ENCODE results near the gene ARL15.

Gene ARL15

GRCh38 chr5:54030981-54031380 lies 279.4 kb downstream of the ARL15 start:
- TF ChIP-seq CREB1 (IDR thresholded peaks at IDR 0.05; ENCODE audit: low read depth) = no peak
- no peak for TF ChIP-seq TAF1 (IDR thresholded peaks at IDR 0.05; ENCODE audit: low read depth)
- TF ChIP-seq EGR1 (IDR thresholded peaks at IDR 0.05) = no peak
- TF ChIP-seq NFIC (IDR thresholded peaks at IDR 0.05) = no peak
- no peak for TF ChIP-seq CEBPB (IDR thresholded peaks at IDR 0.05)
- TF ChIP-seq RAD21 (IDR thresholded peaks at IDR 0.05; ENCODE audit: low read depth) = no peak
- TF ChIP-seq USF1 (IDR thresholded peaks at IDR 0.05) = no peak
- no peak for TF ChIP-seq TCF12 (IDR thresholded peaks at IDR 0.05; ENCODE audit: low read depth)
- TF ChIP-seq ZBTB7A (IDR thresholded peaks at IDR 0.05; ENCODE audit: low read depth) = no peak

GRCh38 chr5:54024466-54024865 lies 285.9 kb downstream of the ARL15 start:
- TF ChIP-seq EGR1 (IDR thresholded peaks at IDR 0.05) (no peak), TEAD4 (IDR thresholded peaks at IDR 0.05) (no peak), TAF1 (IDR thresholded peaks at IDR 0.05; ENCODE audit: low read depth) (no peak), CREB1 (IDR thresholded peaks at IDR 0.05; ENCODE audit: low read depth) (no peak), YY1 (IDR thresholded peaks at IDR 0.05; ENCODE audit: low read depth) (no peak), CEBPB (IDR thresholded peaks at IDR 0.05) (no peak), NFIC (IDR thresholded peaks at IDR 0.05) (no peak), RAD21 (IDR thresholded peaks at IDR 0.05; ENCODE audit: low read depth) (no peak), USF1 (IDR thresholded peaks at IDR 0.05) (no peak), TCF12 (IDR thresholded peaks at IDR 0.05; ENCODE audit: low read depth) (no peak), REST (IDR thresholded peaks at IDR 0.05; ENCODE audit: low read depth) (no peak), FOXM1 (IDR thresholded peaks at IDR 0.05; ENCODE audit: borderline replicate concordance, low read depth) (no peak), ZBTB7A (IDR thresholded peaks at IDR 0.05; ENCODE audit: low read depth) (no peak), EP300 (IDR thresholded peaks at IDR 0.05; ENCODE audit: borderline replicate concordance) (no peak), MAX (IDR thresholded peaks at IDR 0.05) (no peak)

GRCh38 chr5:54022223-54022622 lies 288.1 kb downstream of the ARL15 start:
- TF ChIP-seq EGR1 (IDR thresholded peaks at IDR 0.05) (no peak), FOXM1 (IDR thresholded peaks at IDR 0.05; ENCODE audit: borderline replicate concordance, low read depth) (no peak), USF1 (IDR thresholded peaks at IDR 0.05) (no peak), NFIC (IDR thresholded peaks at IDR 0.05) (no peak), REST (IDR thresholded peaks at IDR 0.05; ENCODE audit: low read depth) (no peak), ZBTB7A (IDR thresholded peaks at IDR 0.05; ENCODE audit: low read depth) (no peak)

GRCh38 chr5:54021431-54022164 lies 288.8 kb downstream of the ARL15 start:
- TF ChIP-seq TEAD4 (IDR thresholded peaks at IDR 0.05) = no peak

- TF ChIP-seq TCF12 (IDR thresholded peaks at IDR 0.05; ENCODE audit: low read depth) (no peak), RAD21 (IDR thresholded peaks at IDR 0.05; ENCODE audit: low read depth) (no peak), REST (IDR thresholded peaks at IDR 0.05; ENCODE audit: low read depth) (no peak), CEBPB (IDR thresholded peaks at IDR 0.05) (no peak), MAX (IDR thresholded peaks at IDR 0.05) (no peak), EP300 (IDR thresholded peaks at IDR 0.05; ENCODE audit: borderline replicate concordance) (no peak), NFIC (IDR thresholded peaks at IDR 0.05) (no peak), ZBTB7A (IDR thresholded peaks at IDR 0.05; ENCODE audit: low read depth) (no peak), CREB1 (IDR thresholded peaks at IDR 0.05; ENCODE audit: low read depth) (no peak), TEAD4 (IDR thresholded peaks at IDR 0.05) (no peak), FOXM1 (IDR thresholded peaks at IDR 0.05; ENCODE audit: borderline replicate concordance, low read depth) (no peak), USF1 (IDR thresholded peaks at IDR 0.05) (no peak), YY1 (IDR thresholded peaks at IDR 0.05; ENCODE audit: low read depth) (no peak), TAF1 (IDR thresholded peaks at IDR 0.05; ENCODE audit: low read depth) (no peak), EGR1 (IDR thresholded peaks at IDR 0.05) (no peak)
Measured at GRCh38 chr5:54018438-54018837, 291.9 kb downstream of the ARL15 start.

Data from Ishikawa (cell line).